22Rv1 (cell line): ENCODE results near the gene CARD14.
A peak's percentile ranks its signal among the peaks of the same experiment; 100 is the strongest.

Experiments
- H3K27ac ChIP-seq: fragments of 450-650 bp; 2 replicates; pipeline ENCODE4 v1.5.1; 2017
- ZFX ChIP-seq: fragments of 450-650 bp; IDR thresholded peaks from 2 replicates; pipeline ENCODE4 v1.6.1; 2017; ENCODE audit warnings: antibody characterized with exemption, borderline replicate concordance
- TF ChIP-seq, protein P1 (sequence below): fragments of 450-650 bp; IDR thresholded peaks from 2 replicates; pipeline ENCODE4 v1.5.1; 2017; ENCODE audit warnings: mild to moderate bottlenecking

The CARD14 gene

GRCh38 chr17:80141463-80142165, 28.2 kb upstream of the CARD14 start:
- H3K27ac ChIP-seq = no peak overlapping the region

GRCh38 chr17:80142929-80143328, 26.9 kb upstream of the CARD14 start:
- TF ChIP-seq, protein P1, sequence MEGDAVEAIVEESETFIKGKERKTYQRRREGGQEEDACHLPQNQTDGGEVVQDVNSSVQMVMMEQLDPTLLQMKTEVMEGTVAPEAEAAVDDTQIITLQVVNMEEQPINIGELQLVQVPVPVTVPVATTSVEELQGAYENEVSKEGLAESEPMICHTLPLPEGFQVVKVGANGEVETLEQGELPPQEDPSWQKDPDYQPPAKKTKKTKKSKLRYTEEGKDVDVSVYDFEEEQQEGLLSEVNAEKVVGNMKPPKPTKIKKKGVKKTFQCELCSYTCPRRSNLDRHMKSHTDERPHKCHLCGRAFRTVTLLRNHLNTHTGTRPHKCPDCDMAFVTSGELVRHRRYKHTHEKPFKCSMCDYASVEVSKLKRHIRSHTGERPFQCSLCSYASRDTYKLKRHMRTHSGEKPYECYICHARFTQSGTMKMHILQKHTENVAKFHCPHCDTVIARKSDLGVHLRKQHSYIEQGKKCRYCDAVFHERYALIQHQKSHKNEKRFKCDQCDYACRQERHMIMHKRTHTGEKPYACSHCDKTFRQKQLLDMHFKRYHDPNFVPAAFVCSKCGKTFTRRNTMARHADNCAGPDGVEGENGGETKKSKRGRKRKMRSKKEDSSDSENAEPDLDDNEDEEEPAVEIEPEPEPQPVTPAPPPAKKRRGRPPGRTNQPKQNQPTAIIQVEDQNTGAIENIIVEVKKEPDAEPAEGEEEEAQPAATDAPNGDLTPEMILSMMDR = no peak
- H3K27ac ChIP-seq = no peak overlapping the region

More at GRCh38 chr17:80141463-80142165, 28.2 kb upstream of the CARD14 start:
- no peak for TF ChIP-seq ZFX
- TF ChIP-seq, protein P1 = no peak

DNA sequence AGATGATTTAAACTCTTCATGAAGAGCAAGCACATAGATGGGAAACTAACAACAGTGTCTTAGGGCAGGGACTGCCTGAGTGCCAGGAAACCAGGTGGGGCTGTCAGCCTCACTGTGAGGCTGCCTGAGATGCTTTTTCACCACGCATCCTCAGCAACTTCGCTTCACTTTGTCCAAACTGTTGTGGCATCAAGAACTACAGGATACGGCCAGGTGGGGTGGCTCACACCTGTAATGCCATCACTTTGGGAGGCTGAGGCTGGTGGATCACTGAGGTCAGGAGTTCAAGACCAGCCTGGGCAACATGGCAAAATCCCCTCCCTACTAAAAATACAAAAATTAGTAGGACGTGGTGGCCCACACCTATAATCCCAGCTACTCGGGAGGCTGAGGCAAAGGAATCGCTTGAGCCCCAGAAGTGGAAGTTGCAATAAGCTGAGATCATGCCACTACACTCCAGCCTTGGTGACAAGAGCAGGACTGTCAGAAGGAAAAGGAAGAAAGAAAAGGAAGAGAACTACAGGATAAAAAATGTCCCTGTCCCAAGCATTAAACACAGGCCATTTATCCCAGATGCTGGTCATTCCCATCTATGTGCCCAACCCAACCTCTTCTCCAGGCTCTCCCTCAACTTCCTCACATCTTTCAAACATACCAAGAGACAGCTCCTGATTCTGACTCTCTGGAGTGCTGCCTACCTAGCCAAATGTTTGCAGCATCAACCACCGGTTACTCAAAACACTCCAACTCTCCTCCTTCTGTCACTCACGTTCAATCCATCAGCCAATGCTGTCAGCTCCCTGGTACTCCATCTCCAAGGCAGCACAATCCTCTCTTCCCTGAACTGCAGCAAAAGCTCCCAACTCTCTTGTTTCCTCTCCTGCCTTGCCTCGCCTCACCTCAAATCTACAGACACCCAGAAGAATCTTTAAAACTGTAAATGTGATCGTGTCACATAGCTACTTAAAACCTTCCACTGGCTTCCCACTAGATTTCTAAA, 24.5 kb upstream of the CARD14 start:
- TF ChIP-seq ZFX = no peak
- TF ChIP-seq, protein P1 = no peak
- H3K27ac ChIP-seq = peak overlapping the region; percentile 87; the same call in 1 of the 2 replicates

DNA sequence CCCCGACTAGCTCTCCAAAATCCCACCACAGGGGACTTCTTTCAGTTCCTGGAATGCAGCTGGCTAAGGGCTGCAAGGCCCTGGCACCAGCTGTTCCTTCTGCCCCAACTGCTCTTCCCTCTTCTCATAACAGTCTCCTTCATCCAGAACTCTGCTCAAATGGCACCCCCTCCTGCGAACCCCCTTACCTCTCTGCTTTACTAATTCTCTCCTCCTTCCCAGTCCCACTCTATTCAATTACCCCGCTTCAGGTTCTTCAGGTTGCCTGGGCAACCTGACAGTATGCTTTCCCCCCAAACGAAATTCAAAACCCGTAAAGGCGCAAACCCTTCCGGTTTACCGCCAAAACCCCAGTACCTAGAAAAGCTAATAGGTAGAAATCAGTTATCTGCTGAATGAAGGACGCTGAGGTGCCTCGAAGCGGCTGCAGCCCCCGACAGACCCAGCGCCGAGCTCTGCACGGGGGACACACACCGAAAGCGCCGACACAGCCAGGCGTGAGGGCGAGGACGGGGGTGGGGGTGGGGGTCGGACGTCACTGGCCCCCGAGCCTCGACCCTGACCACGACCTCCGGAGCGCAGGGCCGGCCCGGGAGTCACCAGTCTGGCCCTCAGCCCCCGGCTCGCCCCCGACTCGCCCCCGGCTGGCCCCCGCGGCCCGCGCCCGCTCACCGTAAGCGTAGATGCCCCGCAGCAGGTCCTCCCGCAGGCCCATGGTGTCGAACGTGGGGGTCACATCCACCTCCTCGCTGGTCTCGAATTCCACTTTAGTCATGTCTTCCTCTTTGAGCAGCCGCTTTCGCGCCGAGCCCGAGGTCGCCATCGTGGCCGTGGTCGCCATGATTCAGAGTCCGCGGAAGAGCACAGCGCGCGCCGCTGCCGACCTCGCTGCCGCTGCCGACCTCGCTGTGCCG, 23.5 kb upstream of the CARD14 start:
- TF ChIP-seq ZFX = no peak
- TF ChIP-seq, protein P1 = no peak

DNA sequence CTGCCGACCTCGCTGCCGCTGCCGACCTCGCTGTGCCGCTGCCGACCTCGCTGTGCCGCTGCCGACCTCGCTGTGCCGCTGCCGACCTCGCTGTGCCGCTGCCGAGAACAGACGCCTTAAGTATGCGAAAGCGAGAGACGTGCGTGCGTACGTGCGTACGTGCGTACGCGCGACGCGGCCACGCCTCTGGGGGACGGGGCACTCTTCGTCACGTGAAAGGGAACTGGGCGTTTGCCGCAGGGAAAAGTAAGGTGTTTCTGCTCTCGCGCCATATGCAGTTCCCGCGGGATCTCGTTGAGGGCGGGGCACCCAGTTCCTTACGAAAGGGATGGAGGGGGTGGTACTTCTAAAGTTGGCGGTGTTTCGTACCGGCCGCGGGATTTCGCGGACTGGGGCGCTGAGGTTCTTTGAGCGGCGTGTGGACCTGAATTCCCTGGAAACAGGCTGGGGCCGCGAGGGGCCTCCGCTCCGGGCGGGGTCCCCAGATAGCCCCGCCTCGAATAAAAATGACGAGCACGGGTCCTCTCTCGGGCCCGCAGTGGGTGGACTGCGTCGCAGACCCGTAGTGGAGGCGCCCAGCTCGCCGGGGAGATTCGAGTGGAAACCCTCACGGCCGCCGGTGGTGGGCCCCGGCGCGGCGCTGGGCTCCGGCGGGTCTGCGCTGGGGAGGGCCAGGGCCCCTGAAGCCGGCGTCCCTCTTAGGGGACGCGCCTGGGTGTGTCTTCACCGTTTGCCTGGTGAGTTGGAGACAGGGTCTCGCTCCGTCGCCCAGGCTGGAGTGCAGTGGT, 22.6 kb upstream of the CARD14 start, which contains the start of gene EIF4A3:
TSS of gene EIF4A3 (minus strand) at position 94 of the 788 bp plus-strand sequence. CDS start 167 bp downstream, outside the sequence.
- TF ChIP-seq, protein P1 = peak; percentile 11; the same call in 1 of the 2 replicates
- no peak for TF ChIP-seq ZFX
- H3K27ac ChIP-seq = peak within 1 kb of the TSS; percentile 87

More for the DNA sequence above, 23.5 kb upstream of the CARD14 start:
- H3K27ac ChIP-seq = peak overlapping the region; percentile 87

DNA sequence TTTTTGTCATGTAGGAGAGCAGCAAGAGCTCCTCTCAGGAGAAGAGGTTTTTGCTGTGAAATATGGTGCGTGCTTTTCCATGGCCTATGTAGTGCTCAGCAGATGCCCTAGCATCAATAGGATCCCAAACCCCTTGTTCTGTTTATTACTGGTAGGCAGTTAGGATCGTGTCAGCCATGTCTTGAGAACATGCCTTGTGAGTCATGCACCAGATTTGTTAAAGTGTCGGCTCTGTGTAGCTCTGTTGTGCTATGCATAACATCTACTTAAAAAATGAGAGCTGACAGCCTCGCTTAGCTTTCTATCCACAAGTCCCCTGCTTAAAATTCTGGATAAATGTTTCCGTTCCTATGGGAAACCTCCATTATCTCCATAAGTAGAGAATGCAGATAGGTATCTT, 18.5 kb upstream of the CARD14 start:
- H3K27ac ChIP-seq = no peak overlapping the region
- TF ChIP-seq, protein P1 = no peak
- no peak for TF ChIP-seq ZFX
